Inflammatory macrophage (primary cell): ENCODE measurements around the gene BMPR2.
A peak's percentile ranks its signal among the peaks of the same experiment; 100 is the strongest.
"Not testable (repeated sequence)": the region's sequence is repeated elsewhere in the genome, so short reads cannot be mapped to it uniquely, and the experiment has no call there.

Experiments
- DNase-seq, 2 donors: peaks; one replicate each; pipeline ENCODE4 v3.0.0-alpha.2; 2020 to 2022

Gene BMPR2

GRCh38 chr2:202541137-202541536 lies 165.0 kb downstream of the BMPR2 start:
- DNase-seq = no peak

GRCh38 chr2:202542142-202542541 lies 166.0 kb downstream of the BMPR2 start:
- DNase-seq = no peak

- DNase-seq = no peak
Measured at GRCh38 chr2:202545523-202545922, 169.4 kb downstream of the BMPR2 start.

GRCh38 chr2:202545931-202546330 lies 169.8 kb downstream of the BMPR2 start:
- no peak for DNase-seq

GRCh38 chr2:202546499-202547141 lies 170.5 kb downstream of the BMPR2 start:
- DNase-seq = not testable (repeated sequence)

GRCh38 chr2:202548240-202548639 lies 172.1 kb downstream of the BMPR2 start:
- no peak for DNase-seq

GRCh38 chr2:202551000-202551399 lies 174.9 kb downstream of the BMPR2 start:
- not testable (repeated sequence) for DNase-seq

- DNase-seq = no peak
Measured at GRCh38 chr2:202555356-202555755, 179.2 kb downstream of the BMPR2 start.

GRCh38 chr2:202560200-202560599 lies 184.1 kb downstream of the BMPR2 start:
- no peak for DNase-seq

- DNase-seq = no peak
Measured at GRCh38 chr2:202564226-202564625, 188.1 kb downstream of the BMPR2 start.

GRCh38 chr2:202566286-202566685 lies 190.2 kb downstream of the BMPR2 start:
- DNase-seq = no peak

- no peak for DNase-seq
Measured at GRCh38 chr2:202574541-202574940, 198.4 kb downstream of the BMPR2 start.

- not testable (repeated sequence) for DNase-seq
Measured at GRCh38 chr2:202575194-202575593, 199.1 kb downstream of the BMPR2 start.

- DNase-seq = no peak
Measured at GRCh38 chr2:202577250-202578183, 201.4 kb downstream of the BMPR2 start.

- DNase-seq = not testable (repeated sequence)
Measured at GRCh38 chr2:202582846-202583245, 206.7 kb downstream of the BMPR2 start.

GRCh38 chr2:202583709-202584219 lies 207.6 kb downstream of the BMPR2 start:
- DNase-seq = no peak

- peak; percentile 73 to 78 for DNase-seq
Measured at GRCh38 chr2:202588647-202589581, 212.8 kb downstream of the BMPR2 start.

- DNase-seq = no peak
Measured at GRCh38 chr2:202589582-202589949, 213.4 kb downstream of the BMPR2 start.

GRCh38 chr2:202592566-202592965 lies 216.4 kb downstream of the BMPR2 start:
- DNase-seq = no peak

- no peak for DNase-seq
Measured at GRCh38 chr2:202599105-202599504, 223.0 kb downstream of the BMPR2 start.

- no peak for DNase-seq
Measured at GRCh38 chr2:202599911-202600310, 223.8 kb downstream of the BMPR2 start.

GRCh38 chr2:202604699-202605098 lies 228.6 kb downstream of the BMPR2 start:
- DNase-seq = no peak

GRCh38 chr2:202605174-202605573 lies 229.0 kb downstream of the BMPR2 start:
- no peak for DNase-seq
